ENCODE measurements around the gene PTPN11. TPM values are rescaled to one million over a fixed set of nuclear protein-coding genes. Genes with fewer than 3 reads are reported as not detected.

The PTPN11 gene
- total RNA-seq, 1 experiment from 2014 or later, result 121 TPM

DNA sequence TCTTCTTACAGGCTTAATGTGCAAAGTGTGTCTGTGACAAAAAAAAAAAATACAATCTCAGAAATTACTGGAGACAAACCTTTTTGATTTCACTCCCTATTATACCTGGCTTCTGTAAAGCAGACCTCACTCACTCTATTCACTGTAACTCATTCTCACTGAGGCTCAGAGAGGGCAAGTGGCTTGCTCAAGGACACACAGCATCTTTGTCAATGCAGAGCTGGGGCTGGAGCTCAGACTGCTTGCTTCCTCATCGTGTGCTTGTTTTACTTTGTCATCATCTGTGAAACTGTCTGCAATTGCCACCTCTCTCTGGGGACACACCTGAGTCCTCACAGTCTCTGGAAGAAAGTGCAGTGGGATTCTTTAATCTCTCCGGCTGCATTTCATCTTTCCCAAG lies 120.0 kb downstream of the PTPN11 start:
- no peaks in the 10 kb centered on the region for H3F3A ChIP-seq (ENCODE audit: low read length, unreplicated experiment)
- intact Hi-C loops (cut with micrococcal nuclease), result no loop called here
- TF ChIP-seq, protein P1, sequence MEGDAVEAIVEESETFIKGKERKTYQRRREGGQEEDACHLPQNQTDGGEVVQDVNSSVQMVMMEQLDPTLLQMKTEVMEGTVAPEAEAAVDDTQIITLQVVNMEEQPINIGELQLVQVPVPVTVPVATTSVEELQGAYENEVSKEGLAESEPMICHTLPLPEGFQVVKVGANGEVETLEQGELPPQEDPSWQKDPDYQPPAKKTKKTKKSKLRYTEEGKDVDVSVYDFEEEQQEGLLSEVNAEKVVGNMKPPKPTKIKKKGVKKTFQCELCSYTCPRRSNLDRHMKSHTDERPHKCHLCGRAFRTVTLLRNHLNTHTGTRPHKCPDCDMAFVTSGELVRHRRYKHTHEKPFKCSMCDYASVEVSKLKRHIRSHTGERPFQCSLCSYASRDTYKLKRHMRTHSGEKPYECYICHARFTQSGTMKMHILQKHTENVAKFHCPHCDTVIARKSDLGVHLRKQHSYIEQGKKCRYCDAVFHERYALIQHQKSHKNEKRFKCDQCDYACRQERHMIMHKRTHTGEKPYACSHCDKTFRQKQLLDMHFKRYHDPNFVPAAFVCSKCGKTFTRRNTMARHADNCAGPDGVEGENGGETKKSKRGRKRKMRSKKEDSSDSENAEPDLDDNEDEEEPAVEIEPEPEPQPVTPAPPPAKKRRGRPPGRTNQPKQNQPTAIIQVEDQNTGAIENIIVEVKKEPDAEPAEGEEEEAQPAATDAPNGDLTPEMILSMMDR (conservative IDR thresholded peaks at IDR 0.05; ENCODE audit: low read depth, low read length), result no peak
- no peak for TF ChIP-seq EZH2 (IDR thresholded peaks at IDR 0.05; ENCODE audit: low read length, unreplicated experiment)
- no peak for TF ChIP-seq EZH2phosphoT487 (IDR thresholded peaks at IDR 0.05; ENCODE audit: borderline replicate concordance, low read length)
- H4K20me1 ChIP-seq (ENCODE audit: low read length), result no peaks in the 10 kb centered on the region
- H3K4me2 ChIP-seq (ENCODE audit: low read length), result no peak overlapping the region
- CTCF ChIA-PET, result no interaction called here
- H3K27ac ChIP-seq (ENCODE audit: low read length), result no peak overlapping the region
- H3K4me3 ChIP-seq (ENCODE audit: low read length), result no peak overlapping the region
- H3K9me2 ChIP-seq (replicated peaks; ENCODE audit: low read length), result no peaks in the 10 kb centered on the region
- no peaks in the 10 kb centered on the region for H3K9me3 ChIP-seq (ENCODE audit: low read length)
- DNase-seq, result no peak
- POLR2A ChIA-PET (ENCODE audit: unreplicated experiment), result no interaction called here
- peaks cover 1% of the 10 kb centered on the region; the same call in 1 of the 2 replicates for H3K27me3 ChIP-seq (ENCODE audit: low read length)
- H3K4me1 ChIP-seq (ENCODE audit: insufficient read depth, low read length), result 0 out of 2 replicates have a peak, but pooled peaks cover 3% of the 10 kb centered on the region
- H3K36me3 ChIP-seq (ENCODE audit: low read depth, low read length), result no peaks in the 10 kb centered on the region
- no TSS peak for BruUV-seq (replicated peaks)
- ATAC-seq, result no peak
- no peak overlapping the region for H3K9ac ChIP-seq (ENCODE audit: low read length)
- no peaks in the 10 kb centered on the region for H3K79me2 ChIP-seq (ENCODE audit: low read length)
- H2AFZ ChIP-seq (ENCODE audit: low read length), result no peak overlapping the region

DNA sequence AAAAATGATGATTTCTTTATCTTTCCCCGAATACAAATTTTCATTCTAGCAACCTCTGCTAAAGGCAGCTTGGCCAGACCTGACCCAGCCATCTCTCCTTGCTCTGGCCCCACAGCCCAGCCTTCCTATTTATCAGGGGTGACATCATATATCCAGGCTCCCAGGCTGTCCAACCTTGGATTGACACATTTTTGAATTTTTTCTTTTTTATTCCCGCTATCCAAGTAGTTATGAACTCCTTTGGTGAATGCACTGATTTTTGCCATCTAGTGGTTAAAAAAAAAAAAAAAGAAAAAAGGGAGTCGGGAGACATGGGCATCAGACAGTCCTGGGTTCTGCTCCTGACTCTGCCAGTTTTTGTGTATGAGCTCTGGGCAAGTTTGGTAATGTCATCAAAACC lies 120.5 kb downstream of the PTPN11 start:
- Histone ChIP-seq H3K4me1 (ENCODE audit: insufficient read depth, low read length) (0 out of 2 replicates have a peak, but pooled peaks cover 3% of the 10 kb centered on the region), H3K9me3 (ENCODE audit: low read length) (no peaks in the 10 kb centered on the region), H3K9me2 (replicated peaks; ENCODE audit: low read length) (no peaks in the 10 kb centered on the region), H3K79me2 (ENCODE audit: low read length) (no peaks in the 10 kb centered on the region), H4K20me1 (ENCODE audit: low read length) (no peaks in the 10 kb centered on the region), H2AFZ (ENCODE audit: low read length) (no peak overlapping the region), H3K4me2 (ENCODE audit: low read length) (no peak overlapping the region), H3K4me3 (ENCODE audit: low read length) (no peak overlapping the region), H3K27ac (ENCODE audit: low read length) (no peak overlapping the region), H3K36me3 (ENCODE audit: low read depth, low read length) (no peaks in the 10 kb centered on the region), H3K9ac (ENCODE audit: low read length) (no peak overlapping the region), H3K27me3 (ENCODE audit: low read length) (peaks cover 6% of the 10 kb centered on the region; the same call in 1 of the 2 replicates), H3F3A (ENCODE audit: low read length, unreplicated experiment) (no peaks in the 10 kb centered on the region)
- intact Hi-C loops (cut with micrococcal nuclease), result no loop called here
- ChIA-PET CTCF (no interaction called here), POLR2A (ENCODE audit: unreplicated experiment) (interaction anchor here (0.5 kb wide), 1 partner anchor 101 kb away, joined by 3 read pairs; no protein-coding TSS in a partner anchor)
- no TSS peak for BruUV-seq (replicated peaks)
- ATAC-seq, result no peak
- TF ChIP-seq, protein P1 (conservative IDR thresholded peaks at IDR 0.05; ENCODE audit: low read depth, low read length), result peak; percentile 57
- TF ChIP-seq EZH2 (IDR thresholded peaks at IDR 0.05; ENCODE audit: low read length, unreplicated experiment), result no peak
- peak; percentile 49 for DNase-seq

DNA sequence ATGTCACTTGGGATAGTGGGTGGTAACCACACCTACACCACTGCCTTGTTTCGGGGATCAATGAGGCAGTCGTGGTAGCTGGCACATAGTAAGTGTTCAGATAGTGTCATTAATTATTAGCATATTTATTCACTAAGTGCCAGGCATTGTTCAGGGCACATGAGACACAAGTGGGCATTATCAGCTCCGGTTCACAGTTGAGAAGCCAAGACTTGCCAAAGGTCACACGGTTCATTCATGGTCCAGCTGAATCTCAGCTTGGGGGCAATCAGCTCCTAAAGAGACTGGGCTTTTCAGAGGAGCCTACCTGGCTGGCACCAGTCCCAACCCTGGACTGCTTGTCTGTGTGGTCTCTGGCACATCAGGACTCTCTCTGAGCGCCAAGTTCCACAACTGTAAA lies 121.3 kb downstream of the PTPN11 start:
- Histone ChIP-seq H3K79me2 (ENCODE audit: low read length) (no peaks in the 10 kb centered on the region), H3K4me2 (ENCODE audit: low read length) (no peak overlapping the region), H3K9ac (ENCODE audit: low read length) (no peak overlapping the region), H3K9me3 (ENCODE audit: low read length) (no peaks in the 10 kb centered on the region), H3K27ac (ENCODE audit: low read length) (no peak overlapping the region), H3K27me3 (ENCODE audit: low read length) (peaks cover 10% of the 10 kb centered on the region; the same call in 1 of the 2 replicates), H3K36me3 (ENCODE audit: low read depth, low read length) (no peaks in the 10 kb centered on the region), H3K4me1 (ENCODE audit: insufficient read depth, low read length) (0 out of 2 replicates have a peak, but pooled peaks cover 3% of the 10 kb centered on the region), H2AFZ (ENCODE audit: low read length) (no peak overlapping the region), H3K4me3 (ENCODE audit: low read length) (no peak overlapping the region), H3F3A (ENCODE audit: low read length, unreplicated experiment) (no peaks in the 10 kb centered on the region), H3K9me2 (replicated peaks; ENCODE audit: low read length) (no peaks in the 10 kb centered on the region), H4K20me1 (ENCODE audit: low read length) (no peaks in the 10 kb centered on the region)
- DNase-seq (no peak), ATAC-seq (no peak)
- TF ChIP-seq EZH2 (IDR thresholded peaks at IDR 0.05; ENCODE audit: low read length, unreplicated experiment) (no peak), EZH2phosphoT487 (IDR thresholded peaks at IDR 0.05; ENCODE audit: borderline replicate concordance, low read length) (no peak)
- TF ChIP-seq, protein P1 (conservative IDR thresholded peaks at IDR 0.05; ENCODE audit: low read depth, low read length), result no peak
- ChIA-PET POLR2A (ENCODE audit: unreplicated experiment) (no interaction called here), CTCF (no interaction called here)
- no TSS peak for BruUV-seq (replicated peaks)
- intact Hi-C loops (cut with micrococcal nuclease), result no loop called here

All from PC-3 (cell line).